ENCODE measurements around the gene WDR44. TPM values are rescaled to one million over a fixed set of nuclear protein-coding genes. Genes with fewer than 3 reads are reported as not detected.
A peak's percentile ranks its signal among the peaks of the same experiment; 100 is the strongest.

The WDR44 gene
- total and polyA plus RNA-seq, 2 donors (not counting 1 experiment from before 2014, with no cell fraction given), result 4.1 to 24.4 TPM

DNA sequence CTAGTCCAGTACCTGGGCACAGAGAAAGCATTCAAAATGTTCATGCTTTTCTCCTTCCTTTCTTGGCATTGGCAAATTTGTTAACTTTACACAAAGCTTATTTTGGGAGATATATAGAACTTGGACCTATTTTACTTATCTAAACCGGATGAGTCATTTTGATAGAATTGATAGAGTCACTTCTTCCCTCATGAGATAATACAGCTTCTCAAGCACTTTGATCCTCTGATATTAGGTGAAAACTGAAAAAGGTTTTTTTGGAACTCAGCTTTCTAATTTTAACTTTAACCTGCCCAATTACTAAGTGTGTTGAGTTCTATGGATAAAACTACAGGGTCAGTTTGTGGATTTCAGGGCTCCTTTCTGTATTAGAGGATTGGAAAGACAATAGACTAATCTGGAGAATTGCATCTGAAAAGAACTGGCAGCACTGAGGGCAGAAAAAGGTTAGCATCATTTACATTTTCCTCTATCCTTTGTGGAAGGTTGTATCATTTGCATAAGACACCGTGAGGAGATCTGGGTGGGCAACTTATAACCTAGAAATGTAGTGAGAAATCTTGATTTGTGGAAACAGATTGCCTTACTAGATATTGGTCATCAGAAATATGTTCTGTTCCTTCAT is 2.4 kb downstream of the WDR44 start:
- TF ChIP-seq EZH2 (IDR thresholded peaks at IDR 0.05; ENCODE audit: borderline replicate concordance, insufficient read depth, low read depth, low read length, poor library complexity, severe bottlenecking), result no peak
- TF ChIP-seq, protein P1, sequence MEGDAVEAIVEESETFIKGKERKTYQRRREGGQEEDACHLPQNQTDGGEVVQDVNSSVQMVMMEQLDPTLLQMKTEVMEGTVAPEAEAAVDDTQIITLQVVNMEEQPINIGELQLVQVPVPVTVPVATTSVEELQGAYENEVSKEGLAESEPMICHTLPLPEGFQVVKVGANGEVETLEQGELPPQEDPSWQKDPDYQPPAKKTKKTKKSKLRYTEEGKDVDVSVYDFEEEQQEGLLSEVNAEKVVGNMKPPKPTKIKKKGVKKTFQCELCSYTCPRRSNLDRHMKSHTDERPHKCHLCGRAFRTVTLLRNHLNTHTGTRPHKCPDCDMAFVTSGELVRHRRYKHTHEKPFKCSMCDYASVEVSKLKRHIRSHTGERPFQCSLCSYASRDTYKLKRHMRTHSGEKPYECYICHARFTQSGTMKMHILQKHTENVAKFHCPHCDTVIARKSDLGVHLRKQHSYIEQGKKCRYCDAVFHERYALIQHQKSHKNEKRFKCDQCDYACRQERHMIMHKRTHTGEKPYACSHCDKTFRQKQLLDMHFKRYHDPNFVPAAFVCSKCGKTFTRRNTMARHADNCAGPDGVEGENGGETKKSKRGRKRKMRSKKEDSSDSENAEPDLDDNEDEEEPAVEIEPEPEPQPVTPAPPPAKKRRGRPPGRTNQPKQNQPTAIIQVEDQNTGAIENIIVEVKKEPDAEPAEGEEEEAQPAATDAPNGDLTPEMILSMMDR (IDR thresholded peaks at IDR 0.05), result no peak

DNA sequence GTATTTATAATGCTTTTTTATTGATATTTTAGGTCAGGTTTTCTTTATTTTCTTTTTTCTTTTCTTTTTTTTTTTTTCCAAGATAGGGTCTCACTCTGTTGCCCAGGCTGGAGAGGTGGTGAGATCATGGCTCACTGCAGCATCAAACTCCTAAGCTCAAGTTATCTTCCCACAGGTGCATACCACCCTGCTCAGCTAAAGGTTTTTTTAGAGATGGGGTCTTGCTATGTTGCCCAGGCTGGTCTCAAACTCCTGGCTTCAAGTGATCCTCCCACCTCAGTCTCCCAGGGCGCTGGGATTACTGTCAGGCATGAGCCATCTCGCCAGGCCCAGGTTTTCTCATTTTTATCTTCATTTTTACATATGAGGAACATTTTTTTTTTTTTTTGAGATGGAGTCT is 3.3 kb downstream of the WDR44 start:
- no peak overlapping the region for H3K4me3 Mint-ChIP-seq
- Histone ChIP-seq H3K4me1 (ENCODE audit: control insufficient read depth in 2 of 2, insufficient read depth in 2 of 2, low read length in 2 of 2) (peaks cover 37 to 49% of the 10 kb centered on the region in 2 donors), H3K36me3 (replicated peaks in 1 of 2; ENCODE audit: control extremely low read depth in 1 of 2, control insufficient read depth in 1 of 2, extremely low read depth in 1 of 2, insufficient read depth in 2 of 2, low read length in 1 of 2) (no peaks in the 10 kb centered on the region), H3K9ac (ENCODE audit: low read length) (no peak overlapping the region), H3K27me3 (replicated peaks in 1 of 4; ENCODE audit: control extremely low read depth in 1 of 4, control insufficient read depth in 3 of 4, insufficient read depth in 4 of 4, low read length in 3 of 4) (no peaks in the 10 kb centered on the region), H4K20me1 (ENCODE audit: control insufficient read depth, insufficient read depth, low read length, poor library complexity, severe bottlenecking) (no peaks in the 10 kb centered on the region), H3K4me2 (replicated peaks; ENCODE audit: low read depth, low read length, poor library complexity, severe bottlenecking) (no peak overlapping the region), H3K9me3 (ENCODE audit: control extremely low read depth in 1 of 3, control insufficient read depth in 2 of 3, insufficient read depth in 1 of 3, low read length in 2 of 3) (no peaks in the 10 kb centered on the region), H3K27ac (ENCODE audit: low read length in 2 of 2) (no peak overlapping the region), H3K79me2 (ENCODE audit: control insufficient read depth, insufficient read depth, low read length) (peaks cover 68% of the 10 kb centered on the region), H3K4me3 (ENCODE audit: control extremely low read depth in 1 of 5, extremely low read depth in 1 of 5, insufficient read depth in 1 of 5, low read depth in 2 of 5, low read length in 4 of 5) (no peak overlapping the region), H2AFZ (ENCODE audit: insufficient read depth, low read depth, low read length, poor library complexity, severe bottlenecking) (no peak overlapping the region)
- ATAC-seq (ENCODE audit: low read depth) (no peak), DNase-seq (no peak)
- H3K9me3 Mint-ChIP-seq (ENCODE audit: insufficient read depth), result no peaks in the 10 kb centered on the region
- intact Hi-C loops (cut with micrococcal nuclease), result loop anchor here (5.0 to 10.0 kb wide), 2 partner anchors 148 to 176 kb away; partner anchors contain the start of gene DOCK11
- ChIA-PET CTCF (no interaction called here), POLR2A (no interaction called here)
- TF ChIP-seq EZH2 (IDR thresholded peaks at IDR 0.05; ENCODE audit: borderline replicate concordance, insufficient read depth, low read depth, low read length, poor library complexity, severe bottlenecking), result no peak
- TF ChIP-seq, protein P1 (IDR thresholded peaks at IDR 0.05), result no peak
- no peak overlapping the region for H3K27ac Mint-ChIP-seq
- no peaks in the 10 kb centered on the region for H3K27me3 Mint-ChIP-seq
- H3K4me1 Mint-ChIP-seq, result peaks cover 48% of the 10 kb centered on the region
- WGBS (ENCODE audit: insufficient coverage), result no CpG with 5 or more reads among the region's 2 CpGs

More for the DNA sequence above, 2.4 kb downstream of the WDR44 start:
- H2AFZ ChIP-seq (ENCODE audit: insufficient read depth, low read depth, low read length, poor library complexity, severe bottlenecking), result no peak overlapping the region
- no peak for ATAC-seq (ENCODE audit: low read depth)
- WGBS (ENCODE audit: insufficient coverage), result no CpG with 5 or more reads among the region's 2 CpGs
- intact Hi-C loops (cut with micrococcal nuclease), result loop anchor here (5.0 to 10.0 kb wide), 2 partner anchors 149 to 177 kb away; partner anchors contain the start of gene DOCK11
- peaks cover 64% of the 10 kb centered on the region for H3K79me2 ChIP-seq (ENCODE audit: control insufficient read depth, insufficient read depth, low read length)
- H3K4me2 ChIP-seq (replicated peaks; ENCODE audit: low read depth, low read length, poor library complexity, severe bottlenecking), result peak overlapping the region; percentile 76
- Mint-ChIP-seq H3K27me3 (no peaks in the 10 kb centered on the region), H3K9me3 (ENCODE audit: insufficient read depth) (no peaks in the 10 kb centered on the region), H3K4me1 (peaks cover 46% of the 10 kb centered on the region), H3K27ac (no peak overlapping the region), H3K4me3 (peak overlapping the region; percentile 98)
- no peak for DNase-seq
- no peak overlapping the region for H3K27ac ChIP-seq (ENCODE audit: low read length in 2 of 2)
- no peaks in the 10 kb centered on the region for H3K36me3 ChIP-seq (replicated peaks in 1 of 2; ENCODE audit: control extremely low read depth in 1 of 2, control insufficient read depth in 1 of 2, extremely low read depth in 1 of 2, insufficient read depth in 2 of 2, low read length in 1 of 2)
- no peaks in the 10 kb centered on the region for H3K9me3 ChIP-seq (ENCODE audit: control extremely low read depth in 1 of 3, control insufficient read depth in 2 of 3, insufficient read depth in 1 of 3, low read length in 2 of 3)
- H3K4me3 ChIP-seq (ENCODE audit: control extremely low read depth in 1 of 5, extremely low read depth in 1 of 5, insufficient read depth in 1 of 5, low read depth in 2 of 5, low read length in 4 of 5), result no peak overlapping the region
- peak overlapping the region; percentile 93 for H3K9ac ChIP-seq (ENCODE audit: low read length)
- H3K4me1 ChIP-seq (ENCODE audit: control insufficient read depth in 2 of 2, insufficient read depth in 2 of 2, low read length in 2 of 2), result peaks cover 37 to 43% of the 10 kb centered on the region in 2 donors
- no peaks in the 10 kb centered on the region for H3K27me3 ChIP-seq (replicated peaks in 1 of 4; ENCODE audit: control extremely low read depth in 1 of 4, control insufficient read depth in 3 of 4, insufficient read depth in 4 of 4, low read length in 3 of 4)
- ChIA-PET CTCF (no interaction called here), POLR2A (no interaction called here)
- no peaks in the 10 kb centered on the region for H4K20me1 ChIP-seq (ENCODE audit: control insufficient read depth, insufficient read depth, low read length, poor library complexity, severe bottlenecking)
